GM19372 (cell line): Measurements from ENCODE around the gene PSMA2.

Source experiments
- ATAC-seq: cut with Tn5 transposase; IDR thresholded peaks from one replicate; pipeline ENCODE4 v1.9.1; 2021; ENCODE audit warnings: mild to moderate bottlenecking, low read depth, moderate library complexity; ENCODE audit not compliant: unreplicated experiment

Gene PSMA2

GRCh38 chr7:42940985-42941847 is 9.2 kb upstream of the PSMA2 start:
- no peak for ATAC-seq

- ATAC-seq: no peak
Measured at GRCh38 chr7:42939457-42940240, 7.7 kb upstream of the PSMA2 start.

DNA sequence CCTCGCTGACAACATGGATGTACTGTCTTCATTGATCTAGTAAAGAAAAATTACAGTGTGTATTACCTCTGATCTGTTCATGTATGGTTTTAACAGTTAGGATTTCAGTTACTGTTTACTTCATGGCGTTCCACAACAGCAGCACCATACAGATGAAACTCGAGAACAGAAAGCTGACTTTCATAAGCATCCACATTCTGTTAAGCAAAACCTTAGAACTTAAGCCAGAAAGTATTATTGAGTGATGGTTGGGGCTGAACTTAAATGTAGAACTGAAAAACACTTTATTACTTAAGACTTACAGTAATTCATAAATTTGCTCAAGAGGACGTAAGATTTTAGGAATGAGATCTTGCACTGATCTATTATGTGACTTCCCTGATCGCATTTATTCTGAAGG is 3.9 kb upstream of the PSMA2 start:
- ATAC-seq: no peak

DNA sequence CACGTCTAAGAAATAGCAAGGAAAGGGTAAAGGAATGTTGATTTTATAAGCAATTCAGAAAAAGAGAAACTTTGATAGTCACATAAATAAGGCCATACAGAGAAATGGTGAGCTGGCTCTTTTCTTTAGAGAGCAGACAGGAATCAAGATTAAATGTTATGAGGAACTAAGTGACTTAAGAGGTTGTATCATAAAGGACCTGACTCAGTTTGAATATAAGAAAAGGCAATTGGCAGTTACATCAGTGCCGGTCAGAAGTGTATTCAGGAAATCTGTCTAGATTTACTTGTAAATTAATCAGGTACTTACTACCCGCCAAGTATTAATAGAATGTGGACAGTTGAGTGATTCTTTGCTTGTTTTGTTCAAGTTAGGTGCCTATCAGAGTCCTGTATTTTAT is 2.3 kb upstream of the PSMA2 start:
- no peak for ATAC-seq

DNA sequence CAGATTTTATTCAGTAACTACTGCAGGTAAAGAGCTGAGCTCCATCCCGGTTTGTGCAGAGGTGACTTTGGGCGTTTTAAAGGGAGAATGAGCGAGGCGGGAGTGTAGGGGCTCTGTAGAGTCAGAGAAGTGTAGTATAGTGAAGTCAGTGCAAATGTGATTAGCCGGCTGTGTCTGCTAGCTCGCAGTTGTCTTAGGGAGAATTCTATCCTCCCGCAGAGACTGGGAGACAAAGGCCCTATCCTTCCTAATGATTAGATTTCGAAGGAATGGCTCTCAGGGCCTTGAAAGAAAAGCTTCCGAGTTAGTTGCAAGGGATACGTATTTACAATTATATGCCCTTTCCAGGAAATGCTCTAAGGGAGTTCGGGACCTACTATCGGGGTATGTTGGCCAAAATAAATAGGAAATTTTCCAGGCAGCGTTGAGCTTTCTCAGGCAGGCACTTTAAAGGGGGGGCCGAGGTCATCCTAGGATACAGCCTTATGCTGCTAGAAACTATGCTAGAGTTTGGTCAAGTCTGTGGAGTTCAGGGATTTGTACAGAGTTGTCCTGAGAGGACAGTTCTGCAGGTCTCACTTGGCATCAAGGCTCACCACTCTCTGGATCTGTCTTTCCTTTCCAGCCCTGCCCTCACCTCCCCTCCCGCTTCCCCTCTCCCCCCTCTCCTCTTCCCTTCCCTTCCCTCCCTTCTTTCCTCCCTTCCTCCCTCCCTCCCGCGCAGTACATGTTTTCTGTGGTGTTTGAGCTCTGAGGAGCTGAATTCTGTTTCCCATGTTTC is 1.0 kb upstream of the PSMA2 start:
- ATAC-seq: no peak

- ATAC-seq: no peak
Measured at GRCh38 chr7:42931447-42931833, 534 bp downstream of the PSMA2 start.

GRCh38 chr7:42930889-42931288 is 1.1 kb downstream of the PSMA2 start:
- ATAC-seq: no peak

GRCh38 chr7:42929449-42929848 is 2.5 kb downstream of the PSMA2 start:
- no peak for ATAC-seq

GRCh38 chr7:42928754-42929153 is 3.2 kb downstream of the PSMA2 start:
- no peak for ATAC-seq

GRCh38 chr7:42926204-42926603 is 5.8 kb downstream of the PSMA2 start:
- no peak for ATAC-seq

- no peak for ATAC-seq
Measured at GRCh38 chr7:42925630-42926029, 6.3 kb downstream of the PSMA2 start.

DNA sequence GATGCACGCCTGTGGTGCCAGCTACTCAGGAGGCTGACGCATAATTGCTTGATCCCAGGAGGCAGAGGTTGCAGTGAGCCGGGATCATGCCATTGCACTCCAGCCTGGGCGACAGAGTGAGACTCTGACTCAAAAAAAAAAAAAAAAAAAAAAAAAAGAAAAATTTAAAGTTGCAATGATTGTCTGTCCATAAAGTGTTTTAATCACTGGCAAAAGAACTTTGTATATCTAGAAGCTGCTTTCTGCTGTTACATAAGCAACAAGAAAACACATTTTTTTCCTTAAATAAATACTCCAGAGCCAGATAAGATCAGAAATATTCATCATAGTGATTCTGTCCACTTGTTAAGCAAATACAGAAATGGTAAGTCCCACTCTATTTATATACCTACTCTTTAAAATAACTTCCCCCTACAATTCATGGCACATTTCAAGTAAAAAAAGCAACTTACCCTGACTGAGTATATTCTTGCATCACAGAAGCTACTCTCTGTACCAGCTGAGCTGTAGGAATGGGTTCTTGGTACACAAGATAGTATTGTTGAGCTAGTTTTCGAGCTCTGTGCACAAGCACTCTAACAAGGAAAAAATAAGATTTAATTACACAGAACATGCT is 7.6 kb downstream of the PSMA2 start:
- ATAC-seq: no peak

GRCh38 chr7:42922017-42922753 is 9.8 kb downstream of the PSMA2 start:
- no peak for ATAC-seq

GRCh38 chr7:42915356-42915755 is 16.6 kb downstream of the PSMA2 start:
- ATAC-seq: no peak

DNA sequence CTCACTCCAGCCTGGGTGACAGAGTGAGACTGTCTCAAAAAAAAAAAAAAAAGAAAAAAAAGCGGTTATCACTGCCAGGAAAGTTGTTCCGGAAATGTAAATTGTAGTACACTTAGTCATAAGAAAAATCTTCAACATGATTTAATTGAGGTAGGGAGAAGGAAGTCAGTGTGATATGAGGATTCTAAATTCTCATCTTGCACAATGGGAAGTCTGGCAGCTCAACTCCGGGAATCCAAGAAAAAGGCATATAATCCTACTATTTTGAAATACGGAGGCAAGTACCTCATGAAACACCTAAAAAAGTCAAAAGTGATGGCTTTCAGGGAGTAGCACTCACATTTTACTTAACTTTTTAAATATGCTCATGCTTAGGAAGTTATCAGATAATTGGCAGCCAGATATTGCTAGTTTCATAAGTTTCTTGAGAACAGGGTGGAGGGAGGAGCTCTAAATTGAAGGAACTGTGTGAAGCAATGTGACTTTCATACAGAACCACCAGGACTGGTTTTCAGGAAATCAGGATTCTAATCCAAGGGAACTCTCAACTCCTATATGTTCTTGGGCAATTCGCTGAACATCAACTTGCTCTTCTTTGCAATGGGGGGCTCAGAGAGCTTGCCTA is 17.4 kb downstream of the PSMA2 start:
- no peak for ATAC-seq

DNA sequence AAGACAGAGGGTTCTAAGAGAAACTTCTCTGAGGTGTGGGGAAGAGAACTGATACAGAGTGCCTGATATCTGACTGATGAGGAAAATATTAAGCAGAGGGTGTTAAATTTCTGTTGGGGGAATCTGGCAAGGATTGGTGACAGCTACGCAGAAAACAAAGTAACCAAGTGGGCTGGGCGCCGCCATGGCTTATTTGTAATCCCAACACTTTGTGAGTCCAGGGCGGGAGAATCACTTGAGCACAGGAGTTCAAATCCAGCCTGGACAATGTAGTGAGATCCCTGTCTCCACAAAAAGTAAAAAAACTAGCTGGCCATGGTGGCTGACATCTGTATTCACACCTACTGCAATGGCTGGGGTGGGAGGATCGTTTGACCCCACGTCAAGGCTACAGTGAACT is 18.0 kb downstream of the PSMA2 start:
- no peak for ATAC-seq

DNA sequence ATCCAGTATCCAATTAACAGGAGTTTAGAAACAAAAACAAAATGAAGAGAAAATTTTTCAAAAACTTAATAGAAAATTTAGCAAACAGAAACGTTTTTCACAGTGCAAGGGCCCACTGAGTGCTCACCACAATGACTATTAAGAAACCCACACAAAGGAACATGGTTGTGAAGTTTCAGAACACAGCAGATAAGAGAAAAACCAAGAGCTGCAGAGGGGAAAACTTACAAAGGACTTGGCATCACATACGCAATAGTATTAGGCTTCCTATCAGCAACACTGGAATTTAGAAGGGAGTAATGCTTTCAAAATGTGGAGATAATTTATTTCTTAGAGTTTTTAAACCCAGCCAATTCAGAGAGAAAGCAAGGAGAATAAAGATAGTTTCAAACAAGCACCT is 18.4 kb downstream of the PSMA2 start:
- no peak for ATAC-seq

DNA sequence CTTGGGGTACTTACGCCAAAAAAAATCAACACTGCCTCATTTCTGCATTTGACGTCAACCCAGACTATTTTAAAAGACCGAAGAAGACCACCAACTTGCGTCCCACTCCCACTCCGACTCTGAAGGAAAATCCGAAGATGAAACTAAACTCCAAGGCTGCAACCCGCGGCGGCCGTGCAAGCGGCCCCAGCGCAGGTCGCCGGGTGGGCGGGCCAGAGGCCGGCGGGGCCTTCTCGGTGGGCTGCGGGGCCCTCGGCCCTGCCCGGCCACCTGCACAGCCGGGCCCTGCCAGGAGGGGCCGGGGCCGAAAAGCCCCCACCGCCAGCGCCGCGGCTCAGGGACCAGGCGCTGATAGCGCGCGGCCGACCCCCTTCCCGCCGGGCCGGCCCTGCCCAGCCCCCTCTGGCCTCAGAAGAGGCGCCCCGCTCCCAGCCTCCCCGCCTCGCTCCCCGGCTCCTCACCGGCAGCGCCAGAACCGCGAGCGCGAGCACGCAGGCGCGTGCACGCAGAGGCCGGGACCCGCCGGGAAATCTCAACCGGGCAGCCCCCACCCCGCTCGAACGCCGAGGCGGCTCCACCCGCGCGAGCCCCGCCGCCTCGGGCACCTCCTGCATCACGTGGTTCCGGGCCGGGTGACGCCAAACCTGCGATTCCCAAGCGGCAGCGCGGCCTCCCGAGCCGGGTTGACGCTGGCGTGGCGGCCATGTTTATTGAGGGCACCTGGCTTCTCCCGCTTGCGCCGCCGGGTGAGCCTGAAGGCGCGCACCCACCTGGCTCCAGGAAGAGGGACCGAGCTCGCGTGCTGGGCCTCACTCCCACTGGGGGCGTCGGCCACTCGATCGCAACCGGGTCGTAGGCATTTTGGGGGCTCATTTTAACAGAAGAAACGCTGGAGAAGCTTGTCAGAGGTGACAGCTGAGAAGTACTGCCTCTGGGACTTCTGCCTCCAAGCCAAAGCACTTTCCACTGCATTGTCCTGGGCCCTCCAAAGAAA is 20.2 kb downstream of the PSMA2 start, which contains the start of gene C7orf25:
Gene C7orf25, minus strand, starts transcription at position 617 of the 994 bp plus-strand sequence. CDS start 1,170 bp downstream, outside the sequence.
- ATAC-seq: peak; percentile 91
